GM12873 (cell line): ENCODE data around the gene PDZRN4.

ENCODE experiments used
- CTCF ChIP-seq: IDR thresholded peaks from 2 replicates; pipeline ENCODE4 v1.5.1; 2012; ENCODE audit warnings: low read depth, mild to moderate bottlenecking, moderate library complexity, low read length, control low read depth; ENCODE audit not compliant: insufficient read depth; ENCODE audit errors: missing control alignments

PDZRN4 gene

GRCh38 chr12:41325336-41325735, 137.2 kb downstream of the PDZRN4 start:
- TF ChIP-seq CTCF: no peak

GRCh38 chr12:41327096-41327895, 139.2 kb downstream of the PDZRN4 start:
- no peak for TF ChIP-seq CTCF

- no peak for TF ChIP-seq CTCF
Observed at GRCh38 chr12:41333974-41334373, 145.9 kb downstream of the PDZRN4 start.

GRCh38 chr12:41334390-41334789, 146.3 kb downstream of the PDZRN4 start:
- TF ChIP-seq CTCF: no peak

GRCh38 chr12:41336041-41336549, 148.0 kb downstream of the PDZRN4 start:
- TF ChIP-seq CTCF: no peak

GRCh38 chr12:41339784-41340183, 151.7 kb downstream of the PDZRN4 start:
- no peak for TF ChIP-seq CTCF

GRCh38 chr12:41344776-41345470, 156.8 kb downstream of the PDZRN4 start:
- TF ChIP-seq CTCF: no peak
